HG03520 (cell line): ENCODE data around the gene MRPS12.

ENCODE experiments used
- ATAC-seq: cut with Tn5 transposase; IDR thresholded peaks from one replicate; pipeline ENCODE4 v1.9.1; 2021; ENCODE audit warnings: mild to moderate bottlenecking, moderate library complexity; ENCODE audit not compliant: unreplicated experiment

Gene MRPS12

GRCh38 chr19:38971672-38972071, 40.9 kb downstream of the MRPS12 start:
- ATAC-seq, result no peak

DNA sequence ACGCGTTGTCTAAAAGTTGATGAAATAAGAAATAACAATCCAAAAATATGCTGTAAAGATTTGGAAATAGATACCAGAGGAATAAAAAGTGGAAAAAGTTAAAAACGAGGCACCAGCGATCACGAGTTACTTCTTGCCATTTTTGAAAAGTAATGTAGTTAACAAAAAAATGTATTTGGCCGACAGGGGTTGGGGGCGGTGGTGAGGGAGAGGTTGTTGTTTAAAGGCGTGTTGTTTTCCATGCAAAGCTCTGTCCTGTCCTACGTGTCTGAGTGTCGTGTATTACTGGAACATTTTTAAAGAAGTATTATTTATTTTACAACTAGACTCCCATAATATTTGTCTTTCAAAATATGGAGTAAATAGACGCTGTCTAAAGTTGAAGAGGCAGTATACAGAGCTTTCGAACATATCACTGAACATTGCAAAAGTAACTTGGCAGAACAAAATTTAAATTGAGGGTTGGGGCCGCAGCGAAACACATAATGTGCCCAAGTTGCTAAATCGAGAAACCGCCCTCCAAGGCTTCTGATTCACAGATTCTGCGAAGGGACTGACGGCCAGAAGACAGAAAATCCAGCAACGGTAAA, 44.0 kb downstream of the MRPS12 start:
- ATAC-seq, result no peak

GRCh38 chr19:38975214-38975860, 44.6 kb downstream of the MRPS12 start, which contains the start of gene FBXO17:
FBXO17 (minus strand) TSS chr19:38975742; CDS start chr19:38950319, 25,423 bp downstream.
- no peak for ATAC-seq

DNA sequence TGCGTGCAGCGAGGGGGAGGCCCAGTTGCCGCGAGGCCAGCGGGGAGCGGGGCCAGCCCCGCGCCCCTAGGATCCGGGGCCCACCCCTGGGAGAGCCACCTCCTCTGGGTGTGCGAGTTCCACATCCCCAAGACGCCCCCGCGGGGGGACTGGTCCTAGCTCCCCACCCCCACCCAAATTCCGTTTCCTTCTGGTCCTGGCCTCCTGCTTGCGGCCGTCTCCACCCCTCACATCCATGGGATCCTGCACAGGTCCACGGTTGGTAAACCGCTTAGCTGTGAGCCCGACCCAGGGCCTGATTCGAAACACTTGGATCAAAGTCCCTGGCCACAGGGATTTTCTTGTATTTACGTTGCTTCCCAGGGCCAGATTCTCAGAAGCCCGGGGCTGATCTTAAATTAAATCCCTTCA, 45.1 kb downstream of the MRPS12 start:
- ATAC-seq, result no peak

GRCh38 chr19:38977445-38978325, 46.9 kb downstream of the MRPS12 start:
- peak; percentile 48 for ATAC-seq

GRCh38 chr19:38978326-38978689, 47.6 kb downstream of the MRPS12 start:
- no peak for ATAC-seq

DNA sequence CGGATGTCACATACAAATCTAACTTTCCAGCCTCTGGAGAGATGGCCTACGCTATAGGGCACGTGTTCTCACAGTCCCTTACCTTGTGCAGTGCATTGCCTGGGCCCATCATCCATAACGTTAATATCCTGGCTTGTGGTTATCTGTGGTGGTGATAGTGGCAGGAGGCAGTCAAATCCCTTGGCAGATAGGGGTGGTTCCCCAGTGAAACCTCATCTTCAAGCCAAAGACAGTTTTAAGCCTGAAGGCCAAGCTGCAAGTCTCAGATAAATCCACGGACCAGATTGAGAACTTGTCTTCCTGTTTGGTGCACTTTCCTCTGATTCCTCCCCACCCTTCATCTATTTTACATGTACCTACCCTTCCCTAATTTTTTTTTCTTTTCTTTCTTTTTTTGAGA, 49.1 kb downstream of the MRPS12 start:
- no peak for ATAC-seq

- ATAC-seq, result no peak
Observed at GRCh38 chr19:38980583-38981374, 50.0 kb downstream of the MRPS12 start.
